Measurements from ENCODE around the gene KBTBD7. TPM values are rescaled to one million over a fixed set of nuclear protein-coding genes. Genes with fewer than 3 reads are reported as not detected.

Gene KBTBD7
- total RNA-seq, 1 donor from 2014 or later = 5.9 TPM

- H3K36me3 ChIP-seq = peaks cover 0 to 13% of the 10 kb centered on the region in 2 donors
- DNase-seq (ENCODE audit: extremely low spot score in 2 of 2) = no peak
- no peak overlapping the region for H3K4me3 ChIP-seq
- H3K9me3 ChIP-seq = no peaks in the 10 kb centered on the region
- H3K27ac ChIP-seq = no peak overlapping the region
- intact Hi-C loops (cut with DNase I) = loop anchor here (10.0 kb wide), 1 partner anchor 150 kb away; no protein-coding TSS in a partner anchor
- TF ChIP-seq CTCF (IDR thresholded peaks at IDR 0.05) (no peak), POLR2A (IDR thresholded peaks at IDR 0.05) (no peak), POLR2AphosphoS5 (IDR thresholded peaks at IDR 0.05; ENCODE audit: insufficient read depth in 1 of 2, low read depth in 1 of 2) (no peak)
- no peaks in the 10 kb centered on the region for H3K27me3 ChIP-seq
- no peaks in the 10 kb centered on the region for H3K4me1 ChIP-seq
Measured at GRCh38 chr13:41224113-41225110, 30.0 kb upstream of the KBTBD7 start.

GRCh38 chr13:41222259-41222852, 28.0 kb upstream of the KBTBD7 start:
- TF ChIP-seq POLR2AphosphoS5 (IDR thresholded peaks at IDR 0.05; ENCODE audit: insufficient read depth in 1 of 2, low read depth in 1 of 2) (no peak), POLR2A (IDR thresholded peaks at IDR 0.05) (no peak), CTCF (IDR thresholded peaks at IDR 0.05) (peak; percentile 48 to 72 (median 57))
- intact Hi-C loops (cut with DNase I) = loop anchor here (10.0 kb wide), 1 partner anchor 148 kb away; no protein-coding TSS in a partner anchor

DNA sequence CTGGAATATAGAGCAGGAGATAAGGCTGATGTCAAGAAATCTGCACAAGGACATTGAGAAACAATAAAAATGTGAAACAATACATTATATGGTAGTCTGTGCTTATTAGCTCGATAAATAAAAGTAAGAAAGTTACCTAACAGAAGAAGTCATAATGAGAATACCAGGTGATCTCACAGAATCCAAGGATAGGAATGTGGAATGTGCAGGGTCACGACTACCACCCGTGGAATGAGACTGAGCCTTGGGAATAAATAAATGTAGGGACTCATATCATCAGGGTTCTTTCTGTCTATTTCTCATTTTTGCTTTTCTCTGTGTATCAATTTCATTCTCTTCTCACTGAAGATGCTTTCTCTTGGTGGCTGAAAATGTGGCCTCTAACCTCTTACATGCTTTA, 26.0 kb upstream of the KBTBD7 start:
- no peak for DNase-seq (ENCODE audit: extremely low spot score in 2 of 2)
- H3K27ac ChIP-seq = no peak overlapping the region
- H3K4me1 ChIP-seq = no peaks in the 10 kb centered on the region
- intact Hi-C loops (cut with DNase I) = loop anchor here (10.0 kb wide), 1 partner anchor 146 kb away; no protein-coding TSS in a partner anchor
- H3K9me3 ChIP-seq = no peaks in the 10 kb centered on the region
- no peak overlapping the region for H3K4me3 ChIP-seq
- peaks cover 0 to 5% of the 10 kb centered on the region in 2 donors for H3K36me3 ChIP-seq
- no peaks in the 10 kb centered on the region for H3K27me3 ChIP-seq
- TF ChIP-seq POLR2AphosphoS5 (IDR thresholded peaks at IDR 0.05; ENCODE audit: insufficient read depth in 1 of 2, low read depth in 1 of 2) (no peak), POLR2A (IDR thresholded peaks at IDR 0.05) (no peak)

More at GRCh38 chr13:41222259-41222852, 28.0 kb upstream of the KBTBD7 start:
- Histone ChIP-seq H3K27me3 (no peaks in the 10 kb centered on the region), H3K36me3 (peaks cover 0 to 13% of the 10 kb centered on the region in 2 donors), H3K9me3 (no peaks in the 10 kb centered on the region), H3K4me1 (no peaks in the 10 kb centered on the region), H3K4me3 (no peak overlapping the region), H3K27ac (no peak overlapping the region)
- no peak for DNase-seq (ENCODE audit: extremely low spot score in 2 of 2)

- intact Hi-C loops (cut with DNase I) = no loop called here
- no peaks in the 10 kb centered on the region for H3K27me3 ChIP-seq
- H3K36me3 ChIP-seq = no peaks in the 10 kb centered on the region
- H3K4me3 ChIP-seq = no peak overlapping the region
- H3K27ac ChIP-seq = no peak overlapping the region
- no peak for TF ChIP-seq CTCF (IDR thresholded peaks at IDR 0.05)
- TF ChIP-seq POLR2A (IDR thresholded peaks at IDR 0.05) = no peak
- peak in 1 of 2 donors; percentile 11 for TF ChIP-seq POLR2AphosphoS5 (IDR thresholded peaks at IDR 0.05; ENCODE audit: insufficient read depth in 1 of 2, low read depth in 1 of 2)
- DNase-seq (ENCODE audit: extremely low spot score in 2 of 2) = no peak
- H3K9me3 ChIP-seq = peaks cover 1% of the 10 kb centered on the region
- H3K4me1 ChIP-seq = peaks cover 5% of the 10 kb centered on the region
Measured at GRCh38 chr13:41216160-41216559, 21.8 kb upstream of the KBTBD7 start.

GRCh38 chr13:41213919-41214318, 19.6 kb upstream of the KBTBD7 start:
- no peak overlapping the region for H3K27ac ChIP-seq
- intact Hi-C loops (cut with DNase I) = no loop called here
- H3K4me1 ChIP-seq = peaks cover 5% of the 10 kb centered on the region
- no peaks in the 10 kb centered on the region for H3K36me3 ChIP-seq
- TF ChIP-seq CTCF (IDR thresholded peaks at IDR 0.05) (no peak), POLR2AphosphoS5 (IDR thresholded peaks at IDR 0.05; ENCODE audit: insufficient read depth in 1 of 2, low read depth in 1 of 2) (no peak), POLR2A (IDR thresholded peaks at IDR 0.05) (no peak)
- DNase-seq (ENCODE audit: extremely low spot score in 2 of 2) = no peak
- no peak overlapping the region for H3K4me3 ChIP-seq
- peaks cover 5% of the 10 kb centered on the region for H3K9me3 ChIP-seq
- H3K27me3 ChIP-seq = no peaks in the 10 kb centered on the region
